HEK293 (cell line): ENCODE results near the gene CD274.

Experiments used
- CTCF ChIA-PET: fragments of 350-600 bp; formaldehyde crosslinking; extraction: SDS; loops from one replicate; lab custom pipeline; 2021; ENCODE audit warnings: antibody characterized with exemption; lab: Yijun Ruan, JAX
- POLR2A ChIA-PET: fragments of 300-600 bp; formaldehyde crosslinking; extraction: SDS; loops from one replicate; lab custom pipeline; 2020; ENCODE audit warnings: antibody characterized with exemption, inconsistent platforms; lab: Yijun Ruan, JAX
- H3K27ac ChIP-seq: fragments of 200-500 bp; sonication (Bioruptor generic); 2 replicates; pipeline ENCODE4 v1.5.1; 2014; ENCODE audit warnings: low read depth, low read length, control low read depth, inconsistent platforms; ENCODE audit errors: extremely low read depth
- H3K36me3 ChIP-seq, 2 experiments: fragments of 200-500 bp in 1 of 2; sonication (Bioruptor generic) in 1 of 2; 1 replicate in 1 of 2; 2 replicates in 1 of 2; pipeline ENCODE4 v1.5.1; 2014 to 2017; ENCODE audit warnings: inconsistent platforms in 2 of 2, low read length in 2 of 2; ENCODE audit not compliant: control insufficient read depth in 2 of 2, insufficient read depth in 1 of 2
- H3K4me1 ChIP-seq: fragments of 200-500 bp; sonication (Bioruptor generic); 2 replicates; pipeline ENCODE4 v1.5.1; 2014; ENCODE audit warnings: mild to moderate bottlenecking, low read length, inconsistent platforms; ENCODE audit not compliant: control insufficient read depth, insufficient read depth
- H3K4me3 ChIP-seq: 2 replicates; pipeline ENCODE4 v1.5.1; 2011; ENCODE audit warnings: low read depth, mild to moderate bottlenecking, control low read depth, low read length, moderate library complexity
- H3K9me3 ChIP-seq: fragments of 200-500 bp; sonication (Bioruptor generic); 2 replicates; pipeline ENCODE4 v1.5.1; 2014; ENCODE audit warnings: low read depth, low read length, inconsistent platforms; ENCODE audit not compliant: control insufficient read depth, insufficient read depth
- ATF2 ChIP-seq: fragments of 450-650 bp; formaldehyde crosslinking; IDR thresholded peaks from 2 replicates; pipeline ENCODE4 v1.5.1; 2016; ENCODE audit warnings: missing biosample characterization, missing genetic modification characterization, low read depth
- EGR2 ChIP-seq: fragments of 450-650 bp; formaldehyde crosslinking; IDR thresholded peaks from 2 replicates; pipeline ENCODE4 v1.5.1; 2016; ENCODE audit warnings: low read depth, missing biosample characterization, missing genetic modification characterization
- FEZF1 ChIP-seq: fragments of 450-650 bp; formaldehyde crosslinking; IDR thresholded peaks from 2 replicates; pipeline ENCODE4 v1.5.1; 2016; ENCODE audit warnings: missing biosample characterization, missing genetic modification characterization
- KLF17 ChIP-seq: fragments of 450-650 bp; formaldehyde crosslinking; IDR thresholded peaks from 2 replicates; pipeline ENCODE4 v1.5.1; 2016; ENCODE audit warnings: missing biosample characterization, missing genetic modification characterization
- KLF9 ChIP-seq: fragments of 450-650 bp; formaldehyde crosslinking; IDR thresholded peaks from 2 replicates; pipeline ENCODE4 v1.5.1; 2016; ENCODE audit warnings: missing biosample characterization, missing genetic modification characterization, low read depth
- MZF1 ChIP-seq: fragments of 450-650 bp; formaldehyde crosslinking; IDR thresholded peaks from 2 replicates; pipeline ENCODE4 v1.5.1; 2017; ENCODE audit warnings: missing biosample characterization, missing genetic modification characterization, borderline replicate concordance
- PATZ1 ChIP-seq: fragments of 450-650 bp; formaldehyde crosslinking; IDR thresholded peaks from 2 replicates; pipeline ENCODE4 v1.5.1; 2016; ENCODE audit warnings: missing biosample characterization, missing genetic modification characterization
- PRDM1 ChIP-seq: fragments of 450-650 bp; formaldehyde crosslinking; IDR thresholded peaks from 2 replicates; pipeline ENCODE4; 2016; ENCODE audit warnings: missing biosample characterization, missing genetic modification characterization
- REPIN1 ChIP-seq: fragments of 450-650 bp; formaldehyde crosslinking; IDR thresholded peaks from 2 replicates; pipeline ENCODE4 v1.5.1; 2017; ENCODE audit warnings: missing biosample characterization, missing genetic modification characterization, low read depth
- TRIM28 ChIP-seq: IDR thresholded peaks from 2 replicates; pipeline ENCODE4 v1.6.1; 2011; ENCODE audit warnings: low read length, control low read depth, borderline replicate concordance
- YY2 ChIP-seq: fragments of 450-650 bp; formaldehyde crosslinking; IDR thresholded peaks from 2 replicates; pipeline ENCODE4 v1.5.1; 2016; ENCODE audit warnings: missing biosample characterization, missing genetic modification characterization
- ZBTB6 ChIP-seq: fragments of 450-650 bp; formaldehyde crosslinking; IDR thresholded peaks from 2 replicates; pipeline ENCODE4 v1.5.1; 2017; ENCODE audit warnings: missing biosample characterization, missing genetic modification characterization
- ZNF157 ChIP-seq: fragments of 450-650 bp; formaldehyde crosslinking; IDR thresholded peaks from 2 replicates; pipeline ENCODE4 v1.5.1; 2016; ENCODE audit warnings: missing biosample characterization, missing genetic modification characterization
- ZNF16 ChIP-seq: fragments of 450-650 bp; formaldehyde crosslinking; IDR thresholded peaks from 2 replicates; pipeline ENCODE4 v1.5.1; 2016; ENCODE audit warnings: low read depth, missing biosample characterization, missing genetic modification characterization
- ZNF2 ChIP-seq: fragments of 450-650 bp; formaldehyde crosslinking; IDR thresholded peaks from 2 replicates; pipeline ENCODE4 v1.5.1; 2016; ENCODE audit warnings: missing biosample characterization, missing genetic modification characterization
- ZNF302 ChIP-seq: fragments of 450-650 bp; formaldehyde crosslinking; IDR thresholded peaks from 2 replicates; pipeline ENCODE4 v1.5.1; 2016; ENCODE audit warnings: missing biosample characterization, missing genetic modification characterization, low read depth
- ZNF544 ChIP-seq: fragments of 450-650 bp; formaldehyde crosslinking; IDR thresholded peaks from 2 replicates; pipeline ENCODE4 v1.5.0; 2017; ENCODE audit warnings: missing biosample characterization, missing genetic modification characterization
- ZNF580 ChIP-seq: fragments of 450-650 bp; formaldehyde crosslinking; IDR thresholded peaks from 2 replicates; pipeline ENCODE4 v1.5.1; 2016; ENCODE audit warnings: missing biosample characterization, missing genetic modification characterization
- ZNF621 ChIP-seq: fragments of 450-650 bp; formaldehyde crosslinking; IDR thresholded peaks from 2 replicates; pipeline ENCODE4 v1.5.1; 2017; ENCODE audit warnings: missing biosample characterization, missing genetic modification characterization
- ZNF645 ChIP-seq: fragments of 450-650 bp; formaldehyde crosslinking; IDR thresholded peaks from 2 replicates; pipeline ENCODE4; 2016; ENCODE audit warnings: missing biosample characterization, missing genetic modification characterization
- ZNF837 ChIP-seq: fragments of 450-650 bp; formaldehyde crosslinking; IDR thresholded peaks from 2 replicates; pipeline ENCODE4 v1.5.1; 2016; ENCODE audit warnings: missing biosample characterization, missing genetic modification characterization
- ZSCAN30 ChIP-seq: fragments of 450-650 bp; IDR thresholded peaks from 2 replicates; pipeline ENCODE4 v1.5.1; 2018; ENCODE audit warnings: missing biosample characterization, mild to moderate bottlenecking, missing genetic modification characterization, moderate library complexity

CD274 gene

GRCh38 chr9:5419987-5420386, 30.4 kb upstream of the CD274 start:
- Histone ChIP-seq H3K27ac (no peak overlapping the region), H3K9me3 (no peaks in the 10 kb centered on the region), H3K36me3 (peaks cover 0 to 6% of the 10 kb centered on the region in 2 experiments; a peak in 1 of 3 replicates), H3K4me1 (no peaks in the 10 kb centered on the region), H3K4me3 (no peak overlapping the region)
- ChIA-PET CTCF (no interaction called here), POLR2A (no interaction called here)
- TF ChIP-seq KLF9 (tag by site-specific recombination): no peak
- no peak for TF ChIP-seq ZNF302 (tag by site-specific recombination)
- TF ChIP-seq TRIM28: no peak
- TF ChIP-seq ZBTB6 (tag by site-specific recombination): no peak
- no peak for TF ChIP-seq FEZF1 (tag by site-specific recombination)
- TF ChIP-seq ZNF544: no peak
- no peak for TF ChIP-seq KLF17 (tag by site-specific recombination)
- no peak for TF ChIP-seq ZNF580 (tag by site-specific recombination)
- TF ChIP-seq ZNF157 (tag by site-specific recombination): no peak
- no peak for TF ChIP-seq ZNF2
- no peak for TF ChIP-seq EGR2 (tag by site-specific recombination)
- TF ChIP-seq ZNF16 (tag by site-specific recombination): no peak

DNA sequence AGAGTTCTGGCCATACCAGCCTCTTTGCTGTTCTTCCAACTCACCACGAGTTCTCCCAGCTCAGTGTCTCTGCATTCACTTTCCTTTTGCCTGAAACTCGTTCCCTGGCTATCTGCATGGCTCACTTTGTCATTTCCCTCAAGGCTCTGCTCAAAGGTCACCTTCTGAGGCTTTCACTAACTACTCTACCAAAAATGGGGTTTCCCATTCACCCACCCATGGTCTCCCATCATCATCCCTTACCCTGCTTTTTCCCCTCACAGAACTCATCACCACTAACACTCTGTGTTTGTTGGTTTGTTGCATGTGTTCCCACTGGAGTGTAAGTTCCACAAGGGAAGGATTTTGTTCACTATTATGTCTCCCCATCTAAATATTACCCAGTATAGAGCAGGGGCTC, 29.2 kb upstream of the CD274 start:
- Histone ChIP-seq H3K4me1 (no peaks in the 10 kb centered on the region), H3K9me3 (no peaks in the 10 kb centered on the region), H3K36me3 (peaks cover 0 to 6% of the 10 kb centered on the region in 2 experiments; a peak in 1 of 3 replicates), H3K4me3 (no peak overlapping the region), H3K27ac (no peak overlapping the region)
- TF ChIP-seq ZNF302 (tag by site-specific recombination) (no peak), PRDM1 (tag by site-specific recombination) (no peak), ZNF645 (no peak), YY2 (no peak), REPIN1 (tag by site-specific recombination) (no peak), ZSCAN30 (tag by site-specific recombination) (no peak), PATZ1 (tag by site-specific recombination) (no peak), ATF2 (tag by site-specific recombination) (no peak), MZF1 (tag by site-specific recombination) (no peak), ZNF621 (no peak), ZNF837 (no peak)
- CTCF ChIA-PET: no interaction called here
- POLR2A ChIA-PET: no interaction called here
